SIG-M5 treated with dmso at 0.1 percent for 504 hours (cell line): ENCODE measurements around the gene RXRA.
"Not testable (repeated sequence)": the region's sequence is repeated elsewhere in the genome, so short reads cannot be mapped to it uniquely, and the experiment has no call there.

Experiments
- DNase-seq: peaks from one replicate; lab custom pipeline; 2025; ENCODE audit not compliant: unreplicated experiment; lab: John Stamatoyannopoulos, UW

The RXRA gene

GRCh38 chr9:134307674-134308638 is 18.3 kb upstream of the RXRA start:
- no peak for DNase-seq

DNA sequence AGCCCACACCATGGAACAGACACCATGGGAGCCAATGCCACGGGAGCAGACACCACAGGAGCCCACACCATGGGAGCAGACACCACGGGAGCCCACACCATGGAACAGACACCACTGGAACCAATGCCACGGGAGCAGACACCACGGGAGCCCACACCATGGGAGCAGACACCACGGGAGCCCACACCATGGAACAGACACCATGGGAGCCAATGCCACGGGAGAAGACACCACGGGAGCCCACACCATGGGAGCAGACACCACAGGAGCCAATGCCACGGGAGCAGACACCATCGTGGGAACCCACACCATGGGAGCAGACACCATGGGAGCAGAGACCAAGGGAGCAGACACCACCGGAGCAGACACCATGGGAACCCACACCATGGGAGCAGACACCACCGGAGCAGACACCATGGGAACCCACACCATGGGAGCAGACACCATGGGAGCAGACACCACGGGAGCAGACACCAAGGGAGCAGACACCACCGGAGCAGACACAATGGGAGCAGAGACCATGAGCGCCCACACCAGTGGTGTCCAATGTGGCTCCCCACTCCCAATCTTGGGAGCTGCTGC is 17.5 kb upstream of the RXRA start:
- not testable (repeated sequence) for DNase-seq

- DNase-seq = no peak
Observed at GRCh38 chr9:134313470-134313869, 12.8 kb upstream of the RXRA start.

GRCh38 chr9:134314039-134314949 is 12.0 kb upstream of the RXRA start:
- DNase-seq = no peak

DNA sequence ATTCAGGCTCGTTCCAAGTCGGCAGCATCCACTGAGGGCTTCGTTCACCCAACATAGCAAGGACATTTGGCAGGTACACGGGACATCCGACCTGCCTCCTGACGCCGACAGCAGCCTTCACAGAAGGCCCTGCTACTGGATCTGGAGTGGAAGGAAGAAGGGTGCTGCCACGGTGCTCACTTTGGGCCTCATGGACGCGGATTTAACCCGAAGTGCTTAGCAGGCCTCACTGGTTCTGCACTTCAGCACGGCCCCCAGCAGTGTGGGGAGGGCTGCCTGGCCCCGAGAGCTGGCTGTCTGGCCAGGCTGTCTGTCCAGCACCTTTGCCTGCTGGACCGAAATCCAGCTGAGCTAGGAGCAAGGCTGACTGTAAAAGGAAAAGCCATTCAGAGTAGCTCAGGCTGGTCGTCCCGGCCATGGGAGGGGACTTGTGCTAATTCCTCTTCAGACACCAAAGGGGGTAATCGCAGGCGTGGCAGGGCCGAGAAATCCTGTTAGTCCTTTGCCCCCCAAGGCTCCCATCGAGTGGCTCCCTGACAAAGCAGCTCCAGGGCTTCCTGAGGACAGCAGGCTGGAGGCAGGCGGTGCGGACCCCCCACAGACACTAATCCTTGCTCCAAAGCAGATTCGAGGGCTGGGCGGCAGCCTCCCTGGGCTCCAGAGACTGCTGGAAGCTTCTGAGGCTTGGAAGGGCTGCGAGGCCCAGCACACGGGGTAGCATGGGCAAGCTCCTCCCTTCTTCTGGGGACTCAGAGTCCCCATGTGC is 11.1 kb upstream of the RXRA start:
- DNase-seq = no peak

DNA sequence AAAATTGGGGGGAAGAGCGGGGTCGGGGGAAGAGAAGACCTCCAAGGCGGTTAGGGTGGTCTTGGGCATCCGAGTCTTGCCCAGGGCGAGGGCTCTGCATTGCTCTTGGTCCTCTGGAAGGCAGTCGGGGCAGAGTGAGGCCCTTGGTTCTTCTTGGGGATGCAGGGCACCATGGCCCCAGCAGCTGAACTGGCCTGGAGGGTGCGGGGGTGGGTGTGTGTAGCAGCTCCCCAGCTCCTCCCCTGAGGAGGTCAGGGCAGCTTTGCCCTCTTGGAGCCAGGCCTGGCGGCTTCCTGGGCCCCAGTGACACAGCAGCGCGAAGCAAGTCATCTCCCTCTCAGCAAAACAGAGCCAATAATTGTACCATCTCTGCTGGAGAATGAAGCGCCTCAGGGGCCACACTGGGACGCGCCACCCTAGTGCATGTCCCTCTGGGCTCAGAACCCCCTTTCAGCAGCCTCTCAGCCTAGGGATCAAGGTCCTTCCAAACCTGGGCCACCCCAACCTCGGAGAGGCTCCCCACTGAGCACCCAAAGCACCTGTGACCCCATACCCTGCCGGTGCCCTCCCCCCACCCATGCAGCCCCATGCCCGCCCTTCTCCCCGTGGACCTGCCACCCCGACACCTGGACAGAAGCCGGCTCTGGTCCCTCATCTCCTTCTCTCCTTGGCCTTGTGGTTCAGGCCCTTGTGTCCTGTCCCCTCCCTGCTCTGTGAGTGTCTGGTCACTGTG is 10.4 kb upstream of the RXRA start:
- no peak for DNase-seq

DNA sequence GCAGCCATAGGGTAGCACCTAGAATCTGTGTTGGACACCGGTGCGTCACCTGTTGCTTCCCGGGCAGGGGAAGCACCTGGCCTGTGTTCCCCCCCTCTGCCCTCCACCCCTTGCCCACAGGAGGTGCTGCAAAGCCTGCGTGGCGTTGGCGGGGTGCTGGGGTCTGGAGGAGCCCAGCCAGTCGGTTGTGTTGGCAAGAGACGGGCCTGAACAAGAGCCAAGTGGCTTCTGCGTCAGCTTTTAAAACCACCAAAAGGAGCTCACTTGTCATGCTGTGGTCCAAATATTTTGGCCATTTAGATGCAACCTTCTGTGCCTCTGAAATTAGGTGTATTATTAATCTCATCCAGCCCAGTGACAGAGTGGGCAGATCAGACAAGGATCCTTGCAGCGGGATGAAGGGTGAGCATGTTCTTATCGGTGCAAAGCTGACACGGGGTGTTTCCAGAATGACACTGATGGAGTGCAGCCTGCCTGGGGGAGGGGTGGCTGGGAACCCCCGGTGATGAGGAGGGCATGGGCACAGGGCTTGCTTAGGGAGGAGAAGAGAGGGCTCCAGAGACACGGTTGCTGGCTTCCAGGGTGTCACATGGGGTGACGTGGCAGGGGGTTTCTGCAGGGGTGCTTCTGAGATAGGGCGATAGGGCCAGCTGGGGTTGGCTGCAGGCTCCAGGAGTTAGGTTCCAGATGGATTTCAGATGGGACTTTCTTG is 9.7 kb upstream of the RXRA start:
- no peak for DNase-seq

GRCh38 chr9:134317400-134317789 is 8.9 kb upstream of the RXRA start:
- no peak for DNase-seq

GRCh38 chr9:134317790-134318414 is 8.4 kb upstream of the RXRA start:
- no peak for DNase-seq

GRCh38 chr9:134318481-134318891 is 7.8 kb upstream of the RXRA start:
- no peak for DNase-seq

- DNase-seq = no peak
Observed at GRCh38 chr9:134318941-134319305, 7.3 kb upstream of the RXRA start.

GRCh38 chr9:134319306-134320125 is 6.7 kb upstream of the RXRA start:
- DNase-seq = no peak

GRCh38 chr9:134320126-134320867 is 6.0 kb upstream of the RXRA start:
- no peak for DNase-seq

DNA sequence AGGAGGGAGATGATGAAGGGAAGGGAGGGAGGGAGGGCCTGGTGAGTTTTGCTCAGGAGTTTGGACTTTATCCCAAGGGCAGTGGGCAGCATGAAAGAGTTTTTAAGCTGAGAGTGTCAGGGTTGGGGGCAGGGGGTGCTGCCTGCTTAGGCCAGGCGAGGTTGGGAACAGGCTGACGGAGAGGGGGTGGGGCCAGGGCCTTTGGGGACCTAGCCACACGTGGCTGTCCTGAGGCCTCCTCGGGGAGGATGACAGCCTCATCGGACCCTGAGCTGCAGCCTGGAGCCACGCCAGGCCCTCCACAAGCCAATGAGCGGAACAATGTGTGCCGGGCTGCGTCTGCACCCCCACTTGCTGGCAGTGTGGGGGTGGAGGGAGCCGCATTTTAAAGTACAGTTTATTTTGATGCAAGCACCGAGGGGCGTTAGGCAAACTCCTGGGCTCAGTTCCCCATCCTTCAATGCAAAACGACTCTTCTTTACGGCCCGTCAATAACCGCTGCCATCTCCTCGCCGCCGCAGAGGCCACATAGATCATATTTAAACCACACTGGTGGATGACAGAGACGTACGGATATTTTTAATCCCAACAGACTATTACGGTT is 5.3 kb upstream of the RXRA start:
- DNase-seq = no peak

DNA sequence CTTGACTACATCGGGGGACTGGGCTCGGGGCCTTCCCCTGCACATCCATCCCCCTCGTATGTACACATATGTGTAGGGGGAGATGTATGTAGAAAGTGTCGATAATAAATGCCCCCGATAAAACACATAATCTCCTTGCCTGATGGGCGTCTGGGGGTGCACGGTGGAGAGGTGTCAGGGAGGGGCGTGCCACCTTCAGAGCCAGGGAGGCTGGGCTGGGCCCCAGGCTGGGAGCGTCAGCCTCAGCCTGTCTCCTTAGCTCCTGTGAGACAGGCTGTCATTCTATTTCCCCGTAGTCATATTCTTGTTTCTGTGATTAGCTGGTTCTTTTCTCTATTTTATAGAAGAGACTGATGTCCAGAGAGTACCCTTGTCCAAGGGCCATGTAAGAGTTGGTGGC is 4.7 kb upstream of the RXRA start:
- no peak for DNase-seq

DNA sequence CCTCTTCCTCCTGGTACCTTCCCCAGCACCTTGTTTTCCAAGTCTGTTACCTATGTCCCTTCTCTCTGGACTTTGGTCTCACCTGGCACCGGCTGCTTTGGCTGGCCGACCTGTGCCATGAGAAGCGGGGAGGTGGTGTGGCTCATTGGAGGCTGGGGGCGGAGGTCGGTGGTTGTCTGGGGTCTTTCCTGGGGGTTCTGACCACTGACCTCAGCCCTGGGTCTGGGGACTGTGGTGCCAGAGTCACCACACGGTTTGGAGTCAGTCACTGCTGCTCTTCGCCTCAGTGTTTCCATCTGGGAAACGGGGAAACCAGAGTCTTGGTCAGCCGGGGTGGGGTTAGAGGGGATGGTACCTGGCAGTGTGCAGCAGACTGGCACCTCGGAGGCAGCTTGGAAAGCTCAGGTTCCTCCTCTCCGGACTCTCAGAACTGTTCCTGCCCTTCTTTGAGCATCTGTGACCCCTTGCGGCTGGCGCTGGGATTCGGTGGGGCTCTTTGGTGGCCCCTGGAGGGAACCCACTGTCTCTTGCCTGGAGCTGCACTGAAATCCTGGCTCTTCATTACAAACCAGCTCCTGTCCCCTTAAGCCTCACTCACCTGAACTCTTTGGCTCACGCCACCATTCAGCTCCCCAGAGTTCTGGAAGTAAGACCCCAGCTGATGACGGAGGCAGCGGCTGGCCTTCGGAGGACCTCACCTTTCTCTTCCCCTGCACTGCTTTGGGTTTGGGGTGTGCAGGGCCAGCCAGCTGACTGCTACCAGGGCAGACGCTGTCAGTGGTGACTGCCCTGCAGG is 4.1 kb upstream of the RXRA start:
- DNase-seq = no peak
